Hypothalamus (tissue), 51 donors: ENCODE measurements around the gene ITPR2.
"Not testable (repeated sequence)": the region's sequence is repeated elsewhere in the genome, so short reads cannot be mapped to it uniquely, and the experiment has no call there.

Source experiments
- DNase-seq, 51 donors: peaks; one replicate each; lab custom pipeline; 2025; lab: John Stamatoyannopoulos, UW

The ITPR2 gene

DNA sequence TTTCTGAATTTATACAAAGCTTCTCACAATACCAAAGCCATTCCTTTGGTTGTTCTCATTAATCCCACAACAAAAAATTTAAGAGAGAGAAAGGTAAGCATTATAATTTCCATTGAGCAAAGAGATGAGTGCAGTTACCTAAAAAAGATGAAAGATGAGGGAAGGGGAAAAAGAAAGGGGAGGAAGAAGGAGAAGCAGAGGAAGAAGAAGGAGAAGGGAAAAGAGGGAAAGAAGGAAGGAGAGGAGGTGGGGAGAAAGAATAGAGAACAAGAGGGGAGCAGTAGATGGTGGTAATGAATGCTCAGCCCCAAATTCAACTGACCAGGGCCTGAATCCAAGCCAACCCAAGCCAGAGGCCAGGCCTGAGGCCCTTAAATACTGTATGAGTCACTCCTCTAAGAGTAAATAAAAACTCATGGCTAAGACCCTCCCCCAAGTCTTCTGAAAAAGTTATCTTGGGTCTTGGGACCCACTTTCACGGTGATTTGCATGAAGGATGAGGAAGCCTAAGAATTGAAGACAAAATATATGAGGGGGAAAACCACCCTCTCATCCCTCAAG is 144.6 kb downstream of the ITPR2 start:
- DNase-seq, result no peak

DNA sequence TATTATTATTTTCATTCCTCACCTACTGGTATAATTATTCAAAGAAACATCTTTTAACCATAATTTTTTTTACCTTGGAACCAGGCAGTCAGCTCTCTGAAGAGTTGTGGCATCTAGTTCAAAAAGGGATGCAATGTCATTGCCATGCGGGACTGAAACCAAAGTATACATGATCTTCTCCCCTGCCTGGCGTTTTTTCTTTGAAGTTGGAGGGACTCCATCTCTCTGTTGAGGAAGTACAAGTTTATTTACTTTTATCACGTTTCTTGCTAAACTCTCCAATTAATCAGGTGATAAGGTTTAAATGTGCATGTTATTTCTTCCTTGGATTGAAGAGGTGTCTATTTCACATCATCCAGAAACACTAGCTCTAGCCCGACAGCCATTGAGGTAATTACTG is 146.6 kb downstream of the ITPR2 start:
- DNase-seq, result no peak

DNA sequence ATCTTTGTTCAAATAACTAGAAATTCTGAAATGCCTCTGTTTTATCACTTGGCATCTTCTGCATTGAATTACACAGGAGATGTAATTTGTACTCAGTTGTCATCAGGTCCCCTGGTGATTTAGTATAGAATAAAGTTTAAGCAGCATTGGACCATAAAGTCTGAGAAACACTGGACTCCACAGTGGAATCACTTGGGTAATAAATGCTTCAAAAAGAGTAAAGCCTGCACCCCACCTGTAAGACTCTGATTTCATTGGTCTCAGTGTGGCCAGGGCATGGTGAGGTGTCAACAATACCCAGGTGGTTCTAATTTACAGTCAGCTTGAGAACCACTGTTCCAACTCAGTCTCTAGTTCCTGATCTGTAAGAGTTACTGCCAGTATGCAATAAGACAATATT is 148.9 kb downstream of the ITPR2 start:
- DNase-seq, result no peak

DNA sequence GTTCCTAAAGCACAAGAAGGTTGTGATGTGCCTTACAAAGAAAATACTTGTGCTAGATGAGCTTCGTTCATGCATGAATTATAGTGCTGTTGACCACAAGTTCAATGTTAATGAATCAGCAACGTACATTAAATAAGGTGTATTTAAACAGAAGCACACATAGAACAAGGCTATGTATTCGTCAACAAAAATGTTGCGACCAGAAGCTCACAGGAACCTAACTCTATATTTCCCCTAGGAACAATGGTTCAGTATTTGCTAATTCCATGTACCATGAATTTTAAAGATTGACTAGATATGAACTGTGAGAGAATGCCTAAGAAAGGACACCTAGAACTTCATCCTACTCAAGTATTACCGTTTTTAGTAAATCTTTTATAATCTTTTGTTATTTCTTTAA is 149.6 kb downstream of the ITPR2 start:
- DNase-seq, result no peak

GRCh38 chr12:26680727-26681455 is 152.1 kb downstream of the ITPR2 start:
- DNase-seq, result no peak

- no peak for DNase-seq
Observed at GRCh38 chr12:26678697-26679660, 154.0 kb downstream of the ITPR2 start.

GRCh38 chr12:26671487-26671886 is 161.5 kb downstream of the ITPR2 start:
- DNase-seq, result not testable (repeated sequence)

DNA sequence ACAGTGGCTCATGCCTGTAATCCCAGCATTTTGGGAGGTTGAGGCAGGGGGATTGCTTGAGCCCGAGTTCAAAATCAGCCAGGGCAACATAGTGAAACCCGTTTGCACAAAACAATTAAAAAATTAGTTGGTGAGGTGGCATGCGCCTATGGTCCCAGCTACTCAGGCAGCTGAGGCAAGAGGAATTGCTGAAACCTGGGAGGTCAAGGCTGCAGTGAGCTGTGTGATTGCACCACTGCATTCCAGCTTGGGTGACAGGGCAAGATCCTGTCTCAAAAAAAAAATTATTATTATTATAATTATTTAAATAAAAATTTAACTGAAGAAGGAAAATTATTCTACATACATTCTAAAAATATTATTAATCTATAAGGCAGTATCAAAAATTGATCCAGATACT is 164.1 kb downstream of the ITPR2 start:
- no peak for DNase-seq

DNA sequence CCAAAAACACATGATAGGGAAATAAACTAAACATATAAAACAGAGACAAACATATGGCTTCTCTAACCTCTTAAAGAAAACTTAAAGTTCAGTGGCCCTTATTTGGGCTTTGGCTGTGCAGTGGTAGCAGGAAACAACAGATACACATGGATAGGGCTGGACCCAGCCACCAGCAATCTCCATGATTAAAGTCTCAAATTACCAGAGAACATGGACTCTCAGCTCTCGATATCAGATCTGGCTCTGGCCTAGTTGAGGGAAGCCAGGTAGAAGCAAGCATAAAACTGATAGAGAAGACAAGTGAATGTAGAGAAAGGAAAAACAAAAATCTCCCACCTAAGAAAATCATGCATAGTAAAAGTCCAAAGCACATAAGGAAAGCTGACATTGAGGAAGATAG is 164.8 kb downstream of the ITPR2 start:
- DNase-seq, result no peak

DNA sequence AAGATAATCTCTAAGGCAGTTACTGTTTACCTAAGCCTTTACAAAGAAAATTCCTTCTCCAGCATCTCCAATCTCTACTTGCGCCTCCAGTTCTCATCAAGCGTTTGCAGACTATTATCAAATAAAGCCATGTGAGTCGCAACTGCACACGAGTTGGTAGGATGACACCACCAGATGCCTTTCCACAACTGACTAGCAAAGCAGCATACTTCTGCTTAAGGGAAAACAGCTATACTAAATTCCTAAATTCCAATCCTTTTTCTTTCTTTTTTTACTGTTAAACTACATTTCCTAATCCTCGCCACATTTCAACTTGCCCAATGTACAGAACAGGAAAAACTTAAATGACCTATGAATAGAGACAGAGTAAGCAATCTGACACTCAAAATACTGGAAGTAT is 166.7 kb downstream of the ITPR2 start:
- DNase-seq, result no peak

GRCh38 chr12:26661399-26661798 is 171.6 kb downstream of the ITPR2 start:
- no peak for DNase-seq

GRCh38 chr12:26659930-26660329 is 173.1 kb downstream of the ITPR2 start:
- DNase-seq, result no peak

DNA sequence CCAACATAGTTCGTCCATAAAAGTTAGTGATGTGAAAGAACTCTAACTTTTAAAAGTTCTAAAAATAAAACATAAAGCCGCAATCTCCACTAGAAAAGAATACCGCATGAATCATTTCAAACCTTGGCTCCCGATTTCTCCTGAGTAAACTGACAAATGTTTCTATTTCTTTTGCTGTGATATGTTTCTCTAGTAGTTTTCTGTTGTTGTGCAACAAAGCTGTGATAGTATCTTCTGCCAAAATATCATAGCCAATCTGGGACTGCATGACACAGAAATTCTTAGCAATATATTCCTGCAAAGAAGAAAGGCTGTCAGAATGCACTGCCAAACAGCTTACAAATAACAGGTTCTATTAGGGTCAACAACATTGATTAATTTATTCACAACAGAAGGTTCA is 174.0 kb downstream of the ITPR2 start:
- no peak for DNase-seq

DNA sequence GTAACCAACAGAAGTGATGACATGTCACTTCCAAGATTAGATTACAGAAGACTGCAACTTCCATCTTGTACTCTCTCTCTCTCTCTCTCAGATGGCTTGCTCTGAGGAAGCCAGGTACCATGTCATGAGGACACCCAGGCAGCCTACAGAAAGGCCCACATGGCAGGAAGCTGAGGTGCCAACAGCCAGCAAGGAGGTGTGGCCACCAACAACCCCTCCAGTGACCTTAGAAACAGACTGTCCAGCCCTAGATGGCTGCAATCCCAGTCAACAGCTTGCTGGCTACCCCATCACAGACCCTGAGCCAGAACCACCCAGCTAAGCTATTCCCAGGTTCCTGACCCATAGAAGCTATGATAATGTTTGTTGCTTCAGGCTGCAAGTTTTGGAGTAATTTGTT is 178.4 kb downstream of the ITPR2 start:
- DNase-seq, result no peak

- DNase-seq, result peak in 26 of 51 donors; percentile 3 to 85 (median 26)
Observed at GRCh38 chr12:26651566-26652188, 181.3 kb downstream of the ITPR2 start.

GRCh38 chr12:26651036-26651435 is 182.0 kb downstream of the ITPR2 start:
- DNase-seq, result no peak

GRCh38 chr12:26648999-26649398 is 184.0 kb downstream of the ITPR2 start:
- DNase-seq, result no peak

DNA sequence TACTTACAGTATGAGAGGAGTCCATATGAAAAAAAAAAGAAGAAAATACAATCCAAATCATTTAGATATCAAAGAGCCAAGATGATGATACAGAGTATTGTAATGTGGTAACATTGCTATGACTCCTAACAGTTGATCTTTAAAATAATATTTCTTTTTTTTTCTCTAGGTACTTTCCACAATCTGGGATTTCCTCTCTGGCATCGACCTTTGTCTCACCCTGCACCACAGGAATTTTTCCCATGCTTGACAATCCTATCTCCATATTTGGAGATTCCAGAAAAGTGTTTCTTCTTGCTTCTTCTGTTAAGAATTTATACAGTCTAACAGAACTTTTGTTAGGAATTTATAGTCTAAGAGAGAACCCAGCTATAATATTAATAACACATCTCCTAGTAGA is 184.4 kb downstream of the ITPR2 start:
- DNase-seq, result no peak

DNA sequence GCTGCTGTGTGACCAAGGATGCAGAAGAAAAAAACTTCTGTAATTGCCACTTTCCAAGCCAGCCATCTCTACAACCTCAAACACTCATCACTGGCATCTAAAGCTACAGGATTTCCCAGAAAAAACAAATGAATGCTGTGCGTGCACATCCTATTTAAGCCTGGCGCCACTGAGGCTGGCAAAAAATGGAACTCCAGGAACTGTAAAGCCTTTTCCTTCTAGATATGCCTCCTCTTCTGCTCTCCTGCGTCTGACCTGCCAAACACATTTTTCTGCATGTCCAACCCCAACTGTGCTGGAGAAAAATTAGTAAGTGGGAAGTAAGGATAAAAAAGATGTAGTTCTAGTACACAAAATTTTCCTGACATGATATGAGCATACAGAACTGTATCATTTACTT is 184.9 kb downstream of the ITPR2 start:
- DNase-seq, result no peak

GRCh38 chr12:26647088-26647487 is 185.9 kb downstream of the ITPR2 start:
- no peak for DNase-seq

GRCh38 chr12:26646571-26646970 is 186.4 kb downstream of the ITPR2 start:
- DNase-seq, result no peak
